GM18511 (cell line): ENCODE data around the gene SF3B1.
"Not testable (repeated sequence)": the region's sequence is repeated elsewhere in the genome, so short reads cannot be mapped to it uniquely, and the experiment has no call there.

Experiments used
- ATAC-seq: cut with Tn5 transposase; IDR thresholded peaks from one replicate; pipeline ENCODE4 v1.9.1; 2021; ENCODE audit warnings: mild to moderate bottlenecking, moderate library complexity; ENCODE audit not compliant: unreplicated experiment

The SF3B1 gene

GRCh38 chr2:197345846-197346370 lies 88.9 kb downstream of the SF3B1 start:
- ATAC-seq, result no peak

GRCh38 chr2:197343968-197344367 lies 90.9 kb downstream of the SF3B1 start:
- ATAC-seq, result not testable (repeated sequence)

DNA sequence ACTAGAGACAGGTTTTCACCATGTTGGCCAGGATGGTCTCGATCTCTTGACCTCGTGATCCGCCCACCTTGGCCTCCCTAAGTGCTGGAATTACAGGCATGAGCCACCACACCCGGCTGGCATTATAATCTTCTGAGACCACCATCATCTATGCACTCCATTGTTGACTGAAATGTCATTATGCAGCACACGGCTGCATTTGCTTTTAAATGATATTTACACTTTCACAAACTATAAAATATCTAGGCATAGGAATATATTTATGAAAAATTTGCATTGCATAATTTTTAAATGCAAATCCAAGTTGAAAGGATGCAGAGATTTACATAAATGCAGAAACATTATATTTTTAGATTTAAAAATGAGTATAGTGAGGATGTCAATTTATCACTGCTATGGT lies 94.2 kb downstream of the SF3B1 start:
- ATAC-seq, result no peak
